SK-MEL-5 (cell line): ENCODE measurements around the gene NMNAT1. TPM values are rescaled to one million over a fixed set of nuclear protein-coding genes. Genes with fewer than 3 reads are reported as not detected.

Experiments
- DNase-seq: peaks from one replicate; pipeline ENCODE4 v3.0.0-alpha.2; 2016; ENCODE audit warnings: low read depth, low spot score
- in situ Hi-C: cut with HindIII; loops from 2 replicates; pipeline ENCODE4 v1.10.0; 2016; ENCODE audit warnings: low sequenced_read_pairs, high pct_unique_total_duplicates, low pct_unique_long_range_greater_than_20kb
- polyA plus RNA-seq, 2 experiments: library from polyadenylated mRNA; depleted of rRNA; stranded (reverse); fragments of >200 nt; gene quantifications; 2 replicates each; pipeline ENCODE4 v1.2.3, GENCODE V29; 2015
- total RNA-seq: library from RNA; depleted of rRNA; stranded (reverse); fragments of >200 nt; shearing (Covaris generic); gene quantifications from 2 replicates; pipeline ENCODE4 v1.2.3, GENCODE V29; 2014; rRNA removed

Gene NMNAT1
- 8.6 and 9.9 TPM in 2 replicates for total RNA-seq
- 6.3 and 9.5 TPM in 2 replicates for polyA plus RNA-seq (2015; cell fraction: cytosol; rRNA removed)
- 3.6 and 5.3 TPM in 2 replicates for polyA plus RNA-seq (2015; cell fraction: nucleus; rRNA removed)

GRCh38 chr1:9942939-9943788, at the start of gene NMNAT1, which contains the start of gene LZIC:
TSS of gene NMNAT1 (plus strand) at chr1:9943475. CDS start at chr1:9972074, 28,599 bp downstream.
TSS of gene LZIC (minus strand) at chr1:9943391. CDS start at chr1:9936619, 6,772 bp downstream.
- in situ Hi-C loops, result no loop called here
- peak; percentile 90 for DNase-seq

GRCh38 chr1:9894115-9894514, 49.2 kb upstream of the NMNAT1 start:
- no peak for DNase-seq
- in situ Hi-C loops, result no loop called here

GRCh38 chr1:9900142-9901043, 42.9 kb upstream of the NMNAT1 start:
- peak; percentile 67 for DNase-seq

GRCh38 chr1:9901148-9902059, 41.9 kb upstream of the NMNAT1 start:
- in situ Hi-C loops, result no loop called here
- DNase-seq, result no peak

More at GRCh38 chr1:9900142-9901043, 42.9 kb upstream of the NMNAT1 start:
- in situ Hi-C loops, result no loop called here

GRCh38 chr1:9902060-9902452, 41.2 kb upstream of the NMNAT1 start:
- DNase-seq, result no peak
- in situ Hi-C loops, result no loop called here

GRCh38 chr1:9903801-9904527, 39.3 kb upstream of the NMNAT1 start:
- in situ Hi-C loops, result no loop called here
- DNase-seq, result no peak

GRCh38 chr1:9904596-9904995, 38.7 kb upstream of the NMNAT1 start:
- DNase-seq, result no peak
- in situ Hi-C loops, result no loop called here

- in situ Hi-C loops, result no loop called here
- no peak for DNase-seq
Measured at GRCh38 chr1:9905010-9905409, 38.3 kb upstream of the NMNAT1 start.

GRCh38 chr1:9906466-9906865, 36.8 kb upstream of the NMNAT1 start:
- DNase-seq, result no peak
- in situ Hi-C loops, result no loop called here

- in situ Hi-C loops, result no loop called here
- no peak for DNase-seq
Measured at GRCh38 chr1:9907441-9907840, 35.8 kb upstream of the NMNAT1 start.

- in situ Hi-C loops, result no loop called here
- DNase-seq, result no peak
Measured at GRCh38 chr1:9908871-9909233, 34.4 kb upstream of the NMNAT1 start.

GRCh38 chr1:9909234-9910046, 33.8 kb upstream of the NMNAT1 start:
- no peak for DNase-seq
- in situ Hi-C loops, result no loop called here

- in situ Hi-C loops, result no loop called here
Measured at GRCh38 chr1:9910076-9910422, 33.2 kb upstream of the NMNAT1 start, which contains the start of gene CTNNBIP1. TSS of gene CTNNBIP1 (minus strand) at chr1:9910269. CDS start at chr1:9872064, 38,205 bp downstream.

GRCh38 chr1:9910423-9911178, 32.7 kb upstream of the NMNAT1 start:
- in situ Hi-C loops, result no loop called here
- peak; percentile 98 for DNase-seq

More at GRCh38 chr1:9910076-9910422, 33.2 kb upstream of the NMNAT1 start, which contains the start of gene CTNNBIP1:
- DNase-seq, result no peak

GRCh38 chr1:9912264-9912936, 30.9 kb upstream of the NMNAT1 start:
- in situ Hi-C loops, result no loop called here
- DNase-seq, result no peak
